GM23338 (cell line): ENCODE results near the gene CPNE2. TPM values are rescaled to one million over a fixed set of nuclear protein-coding genes. Genes with fewer than 3 reads are reported as not detected.

Source experiments
- ATAC-seq: fragments of 200-7000 bp; cut with Tn5 transposase; 3 replicates; pipeline ENCODE4 v1.9.1; 2020
- DNase-seq: peaks from one replicate; pipeline ENCODE4 v3.0.0-alpha.2; 2015; ENCODE audit warnings: low spot score
- H2AFZ ChIP-seq: fragments of 200-600 bp; sonication (generic); 2 replicates; pipeline ENCODE4 v1.8.0; 2016; ENCODE audit warnings: antibody characterized with exemption, mild to moderate bottlenecking, moderate library complexity
- H3F3A ChIP-seq: fragments of 200-600 bp; sonication (generic); replicated peaks from 2 replicates; pipeline ENCODE4 v1.8.0; 2017; ENCODE audit warnings: antibody characterized with exemption, mixed run types, low read depth
- H3K27ac ChIP-seq: fragments of 200-600 bp; sonication (generic); 2 replicates; pipeline ENCODE4 v1.6.1; 2016; ENCODE audit warnings: low read depth
- H3K27me3 ChIP-seq: fragments of 200-600 bp; sonication (generic); 2 replicates; pipeline ENCODE4 v1.8.0; 2016; ENCODE audit warnings: mild to moderate bottlenecking, mixed run types, moderate library complexity; ENCODE audit not compliant: insufficient read depth
- H3K36me3 ChIP-seq: fragments of 200-600 bp; sonication (generic); 2 replicates; pipeline ENCODE4 v1.8.0; 2016; ENCODE audit warnings: mild to moderate bottlenecking; ENCODE audit not compliant: insufficient read depth
- H3K4me1 ChIP-seq: fragments of 200-600 bp; sonication (generic); 2 replicates; pipeline ENCODE4 v1.8.0; 2016; ENCODE audit warnings: mild to moderate bottlenecking, moderate library complexity; ENCODE audit not compliant: insufficient read depth
- H3K4me2 ChIP-seq: fragments of 200-600 bp; sonication (generic); 2 replicates; pipeline ENCODE4 v1.7.1; 2017; ENCODE audit warnings: mixed run types
- H3K4me3 ChIP-seq: fragments of 200-600 bp; sonication (generic); 2 replicates; pipeline ENCODE4 v1.6.1; 2016; ENCODE audit warnings: mixed run types
- H3K79me2 ChIP-seq: fragments of 200-600 bp; sonication (generic); replicated peaks from 2 replicates; pipeline ENCODE4 v1.8.0; 2017; ENCODE audit warnings: mild to moderate bottlenecking; ENCODE audit not compliant: insufficient read depth
- H3K9me2 ChIP-seq: fragments of 200-600 bp; sonication (generic); 2 replicates; pipeline ENCODE4 v1.8.0; 2017; ENCODE audit not compliant: insufficient read depth
- H4K20me1 ChIP-seq: fragments of 200-600 bp; sonication (generic); replicated peaks from 2 replicates; pipeline ENCODE4 v1.8.0; 2017; ENCODE audit warnings: mild to moderate bottlenecking; ENCODE audit not compliant: insufficient read depth
- H3K27ac Mint-ChIP-seq: 2 replicates; pipeline ENCODE4 v1.8.0; 2020; ENCODE audit warnings: inconsistent platforms, mild to moderate bottlenecking, moderate library complexity, mixed read lengths
- H3K27me3 Mint-ChIP-seq: 3 replicates; pipeline ENCODE4 v1.8.0; 2022; ENCODE audit warnings: low read depth, mild to moderate bottlenecking, moderate library complexity, mixed read lengths, inconsistent platforms; ENCODE audit not compliant: insufficient read depth, poor library complexity
- H3K36me3 Mint-ChIP-seq: 3 replicates; pipeline ENCODE4 v1.8.0; 2021; ENCODE audit warnings: low read depth, mild to moderate bottlenecking, inconsistent platforms, moderate library complexity, mixed read lengths
- H3K4me1 Mint-ChIP-seq: 3 replicates; pipeline ENCODE4 v1.8.0; 2020; ENCODE audit warnings: mild to moderate bottlenecking, inconsistent platforms, mixed read lengths
- H3K4me3 Mint-ChIP-seq: 3 replicates; pipeline ENCODE4 v1.8.0; 2021; ENCODE audit warnings: moderate library complexity, mild to moderate bottlenecking, inconsistent platforms, mixed read lengths
- H3K9me3 Mint-ChIP-seq: 3 replicates; pipeline ENCODE4 v1.8.0; 2020; ENCODE audit warnings: moderate library complexity, mild to moderate bottlenecking, inconsistent platforms, mixed read lengths
- ETS1 ChIP-seq: IDR thresholded peaks from 2 replicates; pipeline ENCODE4 v1.6.1; 2016; ENCODE audit warnings: antibody characterized with exemption
- EZH2 ChIP-seq: fragments of 200-600 bp; sonication (generic); IDR thresholded peaks from one replicate; pipeline ENCODE4 v1.8.0; 2017; ENCODE audit warnings: antibody characterized with exemption, mild to moderate bottlenecking, low read depth; ENCODE audit not compliant: unreplicated experiment
- EZH2phosphoT487 ChIP-seq: fragments of 200-600 bp; sonication (generic); IDR thresholded peaks from one replicate; pipeline ENCODE4 v1.8.1; 2018; ENCODE audit warnings: antibody characterized with exemption; ENCODE audit not compliant: unreplicated experiment
- NANOG ChIP-seq: IDR thresholded peaks from 2 replicates; pipeline ENCODE4 v1.6.1; 2016; ENCODE audit warnings: antibody characterized with exemption, borderline replicate concordance
- POLR2AphosphoS5 ChIP-seq: IDR thresholded peaks from 2 replicates; pipeline ENCODE4 v1.6.1; 2016; ENCODE audit warnings: antibody characterized with exemption, low read depth
- STAT1 ChIP-seq: IDR thresholded peaks from one replicate; pipeline ENCODE4 v1.6.1; 2016; ENCODE audit warnings: antibody characterized with exemption; ENCODE audit not compliant: unreplicated experiment
- ZNF114 ChIP-seq: fragments of 250-450 bp; sonication (Bioruptor Pico); IDR thresholded peaks from 2 replicates; pipeline ENCODE4 v1.5.0; 2020; ENCODE audit warnings: mild to moderate bottlenecking, moderate library complexity
- ZNF331 ChIP-seq: fragments of 250-450 bp; sonication (Bioruptor Pico); IDR thresholded peaks from 2 replicates; pipeline ENCODE4 v1.5.0; 2020; ENCODE audit warnings: low read depth, mild to moderate bottlenecking, moderate library complexity
- ZNF462 ChIP-seq: fragments of 250-450 bp; sonication (Bioruptor Pico); IDR thresholded peaks from 2 replicates; pipeline ENCODE4 v1.5.0; 2020; ENCODE audit warnings: mild to moderate bottlenecking, moderate library complexity
- polyA plus RNA-seq: library from polyadenylated mRNA; unstranded; fragments of >200 nt; fragmentation: Nextera tagmentation; extraction: Ambion mirVana; gene quantifications from 2 replicates; pipeline ENCODE4 v1.2.1, GENCODE V29; 2016
- total RNA-seq: library from RNA; depleted of rRNA; stranded (reverse); fragments of >200 nt; shearing (Covaris generic); gene quantifications from 2 replicates; pipeline ENCODE4 v1.2.3, GENCODE V29; 2014

The CPNE2 gene
- total and polyA plus RNA-seq, 2 experiments from 2014 or later, result 7.1 to 11.3 TPM

DNA sequence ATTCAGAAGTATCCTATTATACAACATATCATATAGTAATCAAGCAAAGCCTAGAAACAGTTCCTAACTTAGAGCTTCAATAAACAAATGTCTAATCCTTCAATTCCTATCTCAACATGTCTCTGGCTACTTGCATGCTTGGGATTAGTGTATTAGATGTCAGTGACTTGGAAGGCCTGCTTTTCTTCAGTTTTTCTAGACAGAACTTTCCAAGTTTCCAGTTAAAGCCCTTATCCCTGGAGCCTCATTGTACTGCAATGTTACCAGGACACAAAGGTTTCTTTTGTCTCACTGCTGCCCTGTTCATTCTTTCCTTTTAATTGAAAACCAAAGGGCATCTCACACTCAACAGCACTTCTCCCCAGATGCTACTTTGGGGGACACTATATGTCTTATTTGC lies 76.9 kb downstream of the CPNE2 start (continued):
- TF ChIP-seq ZNF462 (CRISPR knock-in tag) (no peak), ETS1 (no peak), ZNF114 (CRISPR knock-in tag) (no peak), ZNF331 (CRISPR knock-in tag) (no peak)

- H3K4me3 ChIP-seq, result no peak overlapping the region
- Mint-ChIP-seq H3K27ac (no peak overlapping the region), H3K36me3 (peaks cover 35% of the 10 kb centered on the region), H3K9me3 (no peaks in the 10 kb centered on the region), H3K4me3 (no peak overlapping the region), H3K27me3 (peaks cover 3% of the 10 kb centered on the region), H3K4me1 (peaks cover 3% of the 10 kb centered on the region; the same call in 1 of the 3 replicates)
- no peaks in the 10 kb centered on the region for H3K4me1 ChIP-seq
- H3F3A ChIP-seq, result no peaks in the 10 kb centered on the region
- H3K27ac ChIP-seq, result no peak overlapping the region
- no peaks in the 10 kb centered on the region; the same call in 1 of the 2 replicates for H4K20me1 ChIP-seq
- DNase-seq (no peak), ATAC-seq (no peak)
- no peak overlapping the region for H3K4me2 ChIP-seq
- H3K9me2 ChIP-seq, result no peaks in the 10 kb centered on the region
- peaks cover 46% of the 10 kb centered on the region for H3K36me3 ChIP-seq
- no peak overlapping the region for H2AFZ ChIP-seq
- H3K79me2 ChIP-seq, result peaks cover 12% of the 10 kb centered on the region
- no peaks in the 10 kb centered on the region for H3K27me3 ChIP-seq
- TF ChIP-seq STAT1 (no peak), NANOG (no peak), ZNF462 (CRISPR knock-in tag) (no peak), EZH2phosphoT487 (no peak), EZH2 (no peak), ZNF114 (CRISPR knock-in tag) (no peak), POLR2AphosphoS5 (no peak)
Observed at GRCh38 chr16:57172721-57173290, 80.4 kb downstream of the CPNE2 start.
